CD4-positive, alpha-beta T cell (primary cell): ENCODE results near the gene MIR17HG. TPM values are rescaled to one million over a fixed set of nuclear protein-coding genes. Genes with fewer than 3 reads are reported as not detected.
A peak's percentile ranks its signal among the peaks of the same experiment; 100 is the strongest.

Source experiments
- ATAC-seq: fragments of 200-7000 bp; cut with Tn5 transposase; one replicate; pipeline ENCODE4 v1.10.0; 2022; ENCODE audit warnings: mild to moderate bottlenecking; ENCODE audit not compliant: poor library complexity
- CTCF ChIA-PET: fragments of 350-600 bp; sonication (Branson Sonifier 250); formaldehyde crosslinking; loops from one replicate; lab custom pipeline; 2021; ENCODE audit warnings: antibody characterized with exemption, inconsistent platforms; lab: Charles Lee
- POLR2A ChIA-PET: fragments of 350-600 bp; sonication (Branson Sonifier 250); formaldehyde crosslinking; loops from one replicate; lab custom pipeline; 2021; ENCODE audit warnings: antibody characterized with exemption, inconsistent platforms; lab: Charles Lee
- DNase-seq, 14 experiments: peaks; one replicate each; pipeline ENCODE4 v3.0.0-alpha.2; 2013 to 2020; ENCODE audit warnings: mixed read lengths in 2 of 14
- H3K27ac ChIP-seq, 2 donors: one replicate each; pipeline versions ENCODE4 v1.5.1 to v1.7.0; 2013; ENCODE audit warnings: low read length in 2 of 2, low read depth in 1 of 2, mild to moderate bottlenecking in 1 of 2
- H3K27me3 ChIP-seq, 2 experiments: 1 replicate in 1 of 2; 2 replicates in 1 of 2; pipeline versions ENCODE4 v1.6.1 to v1.7.0; 2013; ENCODE audit warnings: low read length in 2 of 2, control low read depth in 1 of 2, mild to moderate bottlenecking in 1 of 2, moderate library complexity in 1 of 2; ENCODE audit not compliant: insufficient read depth in 2 of 2, control insufficient read depth in 1 of 2
- H3K36me3 ChIP-seq: one replicate; pipeline ENCODE4 v1.6.1; 2013; ENCODE audit warnings: low read length, control low read depth; ENCODE audit not compliant: insufficient read depth
- H3K4me1 ChIP-seq: one replicate; pipeline ENCODE4 v1.6.1; 2013; ENCODE audit warnings: low read length, control low read depth; ENCODE audit not compliant: insufficient read depth
- H3K4me3 ChIP-seq: one replicate; pipeline ENCODE4 v1.5.1; 2013; ENCODE audit warnings: mild to moderate bottlenecking, low read length, moderate library complexity
- H3K9me3 ChIP-seq, 2 experiments: 1 replicate in 1 of 2; 2 replicates in 1 of 2; pipeline versions ENCODE4 v1.6.1 to v1.7.0; 2013; ENCODE audit warnings: low read length in 2 of 2, mild to moderate bottlenecking in 2 of 2, control low read depth in 1 of 2, moderate library complexity in 1 of 2; ENCODE audit not compliant: control insufficient read depth in 1 of 2, insufficient read depth in 1 of 2
- H3K27ac Mint-ChIP-seq: one replicate; pipeline ENCODE4 v1.8.0; 2020; ENCODE audit warnings: mixed read lengths
- H3K27me3 Mint-ChIP-seq: one replicate; pipeline ENCODE4 v1.8.0; 2021; ENCODE audit warnings: mixed read lengths
- H3K36me3 Mint-ChIP-seq: one replicate; pipeline ENCODE4 v1.8.0; 2021; ENCODE audit warnings: low read depth, mixed read lengths
- H3K4me1 Mint-ChIP-seq: one replicate; pipeline ENCODE4 v1.8.0; 2021; ENCODE audit warnings: low read depth, mixed read lengths
- H3K4me3 Mint-ChIP-seq: one replicate; pipeline ENCODE4 v1.8.0; 2020; ENCODE audit warnings: mild to moderate bottlenecking, mixed read lengths
- H3K9me3 Mint-ChIP-seq: one replicate; pipeline ENCODE4 v1.8.0; 2020; ENCODE audit warnings: mixed read lengths
- CTCF ChIP-seq: fragments of 200-600 bp; IDR thresholded peaks from one replicate; pipeline ENCODE4 v1.8.0; 2022; ENCODE audit warnings: antibody characterized with exemption, mild to moderate bottlenecking
- intact Hi-C, 2 experiments: fragments of 100-400 bp; cut with DNase I in 1 of 2; cut with micrococcal nuclease in 1 of 2; formaldehyde crosslinking; loops; one replicate each; pipeline versions ENCODE4 v1.15.1 to v1.9.0; 2023 to 2025; cut with DNase I, micrococcal nuclease
- total RNA-seq, 174 experiments: library from RNA in 2 of 174; stranded (reverse) in 2 of 174; gene quantifications; one replicate each; pipeline ENCODE4 v1.2.3 and lab custom pipeline; 2021 to 2026

The MIR17HG gene
- total RNA-seq, 2 experiments from 2014 or later: 6.0 to 6.6 TPM

GRCh38 chr13:91353494-91353893 lies 6.0 kb downstream of the MIR17HG start:
- ChIA-PET CTCF (no interaction called here), POLR2A (no interaction called here)
- no peak overlapping the region for H3K27ac Mint-ChIP-seq
- H3K4me1 Mint-ChIP-seq: peaks cover 58% of the 10 kb centered on the region
- Histone ChIP-seq H3K27ac (no peak overlapping the region), H3K9me3 (no peaks in the 10 kb centered on the region), H3K4me3 (no peak overlapping the region), H3K27me3 (no peaks in the 10 kb centered on the region), H3K36me3 (peaks cover 57% of the 10 kb centered on the region), H3K4me1 (peaks cover 10% of the 10 kb centered on the region)
- no peaks in the 10 kb centered on the region for H3K27me3 Mint-ChIP-seq
- no peaks in the 10 kb centered on the region for H3K9me3 Mint-ChIP-seq
- peaks cover 79% of the 10 kb centered on the region for H3K36me3 Mint-ChIP-seq
- no peak for TF ChIP-seq CTCF
- no peak for DNase-seq
- peak overlapping the region; percentile 35 for H3K4me3 Mint-ChIP-seq
- ATAC-seq: no peak
- intact Hi-C loops: no loop called here

GRCh38 chr13:91355099-91355825 lies 7.8 kb downstream of the MIR17HG start:
- Mint-ChIP-seq H3K36me3 (peaks cover 66% of the 10 kb centered on the region), H3K27me3 (no peaks in the 10 kb centered on the region), H3K9me3 (no peaks in the 10 kb centered on the region), H3K27ac (no peak overlapping the region), H3K4me3 (no peak overlapping the region), H3K4me1 (peaks cover 57% of the 10 kb centered on the region)
- Histone ChIP-seq H3K9me3 (no peaks in the 10 kb centered on the region), H3K4me1 (peaks cover 6% of the 10 kb centered on the region), H3K36me3 (peaks cover 52% of the 10 kb centered on the region), H3K27ac (no peak overlapping the region), H3K4me3 (no peak overlapping the region), H3K27me3 (no peaks in the 10 kb centered on the region)
- CTCF ChIA-PET: no interaction called here
- no peak for ATAC-seq
- intact Hi-C loops: no loop called here
- DNase-seq: no peak
- POLR2A ChIA-PET: no interaction called here
- TF ChIP-seq CTCF: no peak

- Histone ChIP-seq H3K36me3 (peaks cover 45% of the 10 kb centered on the region), H3K27ac (no peak overlapping the region), H3K4me3 (no peak overlapping the region), H3K4me1 (peaks cover 1% of the 10 kb centered on the region), H3K27me3 (no peaks in the 10 kb centered on the region), H3K9me3 (no peaks in the 10 kb centered on the region)
- H3K4me3 Mint-ChIP-seq: no peak overlapping the region
- H3K27me3 Mint-ChIP-seq: no peaks in the 10 kb centered on the region
- H3K36me3 Mint-ChIP-seq: peaks cover 58% of the 10 kb centered on the region
- no peaks in the 10 kb centered on the region for H3K9me3 Mint-ChIP-seq
- no peak overlapping the region for H3K27ac Mint-ChIP-seq
- peaks cover 54% of the 10 kb centered on the region for H3K4me1 Mint-ChIP-seq
- DNase-seq: no peak
- POLR2A ChIA-PET: no interaction called here
- TF ChIP-seq CTCF: no peak
- intact Hi-C loops: no loop called here
- CTCF ChIA-PET: no interaction called here
- no peak for ATAC-seq
Measured at GRCh38 chr13:91355826-91356710, 8.6 kb downstream of the MIR17HG start.
